ENCODE measurements around the gene CAPN5.
"Not testable (repeated sequence)": the region's sequence is repeated elsewhere in the genome, so short reads cannot be mapped to it uniquely, and the experiment has no call there.

CAPN5 gene

DNA sequence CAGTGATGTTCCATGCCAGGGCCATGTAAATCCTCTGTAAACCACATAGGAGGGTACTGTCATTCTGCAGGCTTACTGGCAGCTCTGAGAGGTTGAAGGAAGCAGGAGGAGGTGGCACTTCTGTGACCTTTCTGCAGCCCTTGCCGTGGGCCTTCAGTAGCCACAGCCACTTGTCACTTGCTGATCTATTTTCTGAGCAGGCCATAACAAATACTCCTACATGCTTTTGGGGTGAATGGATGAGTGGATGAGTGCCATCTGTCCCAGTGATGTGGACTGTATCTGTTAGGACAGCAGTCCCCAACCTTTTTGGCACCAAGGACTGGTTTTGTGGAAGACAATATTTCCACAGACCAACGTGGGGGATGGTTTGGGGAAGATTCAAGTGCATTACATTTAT is 22.4 kb upstream of the CAPN5 start:
- DNase-seq = no peak

DNA sequence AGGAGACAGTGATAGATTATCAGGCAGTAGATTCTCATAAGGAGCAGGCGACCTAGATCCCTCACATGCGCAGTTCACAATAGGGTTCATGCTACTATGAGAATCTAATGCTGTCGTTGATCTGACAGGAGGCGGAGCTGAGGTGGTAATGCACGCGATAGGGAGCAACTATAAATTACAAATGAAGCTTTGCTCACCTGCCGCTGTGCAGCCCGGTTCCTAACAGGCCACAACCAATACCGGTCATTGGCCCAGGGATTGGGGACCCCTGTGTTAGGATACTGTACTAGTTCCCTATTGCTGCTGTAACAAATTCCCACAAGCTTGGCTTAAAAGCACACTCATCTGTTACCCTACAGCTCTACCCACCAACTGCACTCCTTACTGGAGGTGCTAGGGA is 21.9 kb upstream of the CAPN5 start:
- DNase-seq = no peak

DNA sequence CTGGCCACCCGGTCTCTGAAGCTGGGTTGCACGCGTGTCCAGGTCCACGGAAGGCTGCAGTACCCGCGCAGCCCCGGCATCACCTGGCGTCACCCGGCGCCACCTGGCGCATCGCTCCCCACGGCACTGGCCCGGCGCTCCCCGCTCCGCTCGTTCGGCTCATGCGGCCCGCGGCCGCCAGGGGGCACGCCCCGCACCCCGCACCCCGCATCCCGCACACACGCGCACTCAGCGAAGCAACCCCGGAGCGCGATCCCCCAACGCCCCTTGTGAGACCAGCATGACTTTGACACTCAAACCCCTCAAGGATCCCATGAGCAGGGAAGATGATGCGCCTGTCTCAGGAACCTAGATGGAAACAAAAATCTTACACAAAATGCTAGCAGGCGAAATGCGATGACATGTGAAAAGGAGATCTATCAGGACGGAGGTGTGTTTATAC is 20.7 kb upstream of the CAPN5 start:
- DNase-seq = peak; percentile 25

DNA sequence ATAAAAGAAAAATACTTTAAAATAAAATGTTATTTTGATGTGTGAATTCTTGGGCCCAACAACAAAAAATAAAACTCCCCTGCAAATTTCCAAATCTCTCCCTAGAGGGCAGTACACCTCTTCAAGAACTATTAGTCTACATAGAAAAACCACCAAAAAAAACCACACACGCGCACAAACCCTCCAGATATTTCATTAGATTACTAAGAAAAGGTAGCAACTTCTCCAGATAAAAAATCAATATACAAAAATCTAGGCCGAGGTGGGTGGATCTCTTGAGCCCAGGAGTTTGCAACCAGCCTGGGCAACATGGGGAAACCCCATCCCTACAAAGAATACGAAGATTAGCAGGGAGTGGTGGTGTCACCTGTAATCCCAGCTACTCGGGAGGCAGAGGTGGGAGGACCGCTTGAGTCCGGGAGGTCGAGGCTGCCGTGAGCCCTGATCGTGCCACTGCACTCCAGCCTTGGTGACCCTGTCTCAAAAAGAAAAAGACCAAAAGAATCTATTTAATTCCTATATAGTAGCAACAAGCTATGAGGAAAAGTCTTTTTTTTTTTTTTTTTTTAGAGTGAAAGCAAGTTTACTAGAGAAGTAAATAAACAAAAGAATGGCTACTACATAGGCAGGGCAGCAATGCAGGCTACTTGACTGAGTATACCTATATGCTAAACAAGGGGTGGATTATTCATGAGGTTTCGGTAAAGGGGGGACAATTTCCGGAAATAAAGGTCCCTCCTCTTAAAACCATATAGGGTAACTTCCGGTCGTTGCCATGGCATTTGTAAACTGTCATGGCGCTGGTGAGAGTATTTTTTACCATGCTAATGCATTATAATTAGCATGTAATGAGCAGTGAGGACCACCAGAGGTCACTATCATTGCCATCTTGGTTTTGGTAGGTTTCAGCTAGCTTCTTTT is 19.5 kb upstream of the CAPN5 start:
- peak; percentile 60 for DNase-seq

DNA sequence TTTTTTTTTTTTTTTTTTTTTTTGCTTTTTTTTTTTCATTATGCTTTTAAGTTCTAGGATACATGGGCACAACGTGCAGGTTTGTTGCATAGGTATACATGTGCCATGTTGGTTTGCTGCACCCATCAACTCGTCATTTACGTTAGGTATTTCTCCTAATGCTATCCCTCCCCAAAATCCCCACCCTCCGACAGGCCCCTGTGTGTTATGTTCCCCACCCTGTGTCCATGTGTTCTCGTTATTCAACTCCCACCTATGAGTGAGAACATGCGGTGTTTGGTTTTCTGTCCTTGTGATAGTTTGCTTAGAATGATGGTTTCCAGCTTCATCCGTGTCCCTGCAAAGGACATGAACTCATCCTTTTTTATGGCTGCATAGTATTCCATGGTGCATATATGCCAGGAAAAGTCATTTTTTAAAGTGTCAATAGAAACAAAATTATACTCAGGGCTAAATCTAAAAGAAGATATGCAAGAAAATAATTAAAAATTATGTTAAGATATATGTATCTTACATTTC is 18.8 kb upstream of the CAPN5 start:
- not testable (repeated sequence) for DNase-seq

DNA sequence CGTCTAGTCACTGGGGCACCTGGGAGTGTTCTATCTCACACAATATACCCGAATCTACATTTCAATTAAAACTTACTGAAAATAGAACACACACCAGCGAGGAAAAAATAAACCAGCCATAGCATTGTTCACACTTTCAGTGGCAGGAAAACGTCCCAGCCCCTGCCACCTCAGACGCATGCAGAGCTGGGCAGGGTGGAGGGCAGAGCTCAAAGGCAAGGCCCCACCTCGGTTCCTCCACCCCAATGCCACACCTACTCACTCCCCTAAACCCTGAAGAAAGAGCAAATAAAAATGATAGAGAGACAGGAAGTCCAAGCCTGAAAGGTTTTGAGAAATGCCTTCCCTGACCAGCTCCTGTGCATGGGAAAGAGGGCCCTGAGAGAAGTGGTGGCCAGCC is 17.7 kb upstream of the CAPN5 start:
- no peak for DNase-seq

DNA sequence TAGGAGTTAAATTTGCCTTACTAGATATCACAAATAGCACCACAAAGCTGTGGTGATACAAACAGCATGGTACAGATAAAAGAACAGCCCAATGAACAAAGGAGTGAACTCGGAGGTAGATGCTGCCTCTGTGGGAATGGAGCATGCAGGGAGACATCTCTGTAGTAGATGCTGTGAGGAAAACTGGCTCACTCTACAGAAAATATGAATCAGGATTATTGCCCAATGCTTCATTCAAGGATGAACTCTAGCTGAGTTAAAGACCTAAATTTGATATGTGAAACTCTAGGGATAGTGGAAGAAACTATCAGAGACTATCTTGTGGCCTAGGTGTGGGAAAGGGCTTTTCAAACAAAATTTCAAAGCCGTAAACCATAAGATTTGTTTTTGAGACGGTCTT is 15.3 kb upstream of the CAPN5 start:
- DNase-seq = no peak

DNA sequence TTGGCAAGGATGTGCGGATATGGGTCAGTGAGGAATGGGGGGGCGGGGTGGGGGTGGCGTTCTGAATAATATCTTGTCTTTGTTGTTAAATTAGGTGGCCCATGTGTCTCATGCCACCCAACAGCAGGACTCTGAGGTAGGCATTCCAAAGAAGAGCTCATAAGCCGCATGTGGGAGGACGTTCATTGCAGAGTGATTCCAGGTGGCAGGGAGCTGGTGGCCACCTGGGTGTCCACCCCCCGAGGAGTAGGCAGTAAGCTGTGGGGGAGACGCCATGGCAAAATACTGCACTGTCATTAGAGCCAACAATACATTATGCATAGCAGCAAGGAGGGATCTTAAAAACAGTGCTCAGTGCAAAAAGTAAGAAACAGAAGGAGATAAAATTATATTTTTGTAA is 14.3 kb upstream of the CAPN5 start:
- DNase-seq = no peak

DNA sequence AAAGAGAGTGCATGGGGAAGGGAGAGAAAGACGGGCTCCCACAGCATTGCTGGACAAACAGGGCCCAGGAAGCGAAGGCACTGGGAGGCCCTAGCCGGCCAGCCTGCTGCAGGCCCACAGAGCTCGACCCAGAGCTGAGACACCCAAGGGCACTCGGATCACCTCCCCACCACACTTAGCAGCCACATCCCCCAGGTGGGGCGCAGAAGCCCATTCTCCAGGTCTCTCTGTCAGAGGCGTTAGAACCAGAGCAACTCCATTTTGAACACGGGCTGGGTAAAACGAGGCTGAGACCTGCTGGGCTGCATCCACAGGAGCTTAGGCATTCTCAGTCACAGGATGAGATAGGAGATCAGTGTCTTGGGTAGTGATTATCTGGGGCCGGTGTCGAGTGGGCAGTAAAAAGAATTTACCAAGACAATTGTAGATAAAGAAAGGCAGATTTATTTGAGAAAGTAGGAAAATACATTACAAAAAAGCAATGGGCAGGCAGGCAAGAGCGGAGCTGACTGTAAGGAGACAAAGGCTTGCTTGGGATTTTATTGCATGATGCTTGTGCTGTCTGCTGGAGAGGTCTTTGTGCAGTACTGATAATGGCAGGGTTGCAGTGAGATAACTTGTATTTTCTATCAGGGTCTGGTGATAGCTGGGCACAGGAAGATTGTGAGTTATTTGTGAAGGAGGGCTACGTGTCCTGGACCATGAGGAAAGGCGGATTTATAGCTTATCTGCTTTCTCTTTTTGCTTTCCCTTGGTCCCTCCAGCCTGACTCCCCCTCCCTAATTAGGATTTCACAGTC is 13.4 kb upstream of the CAPN5 start:
- DNase-seq = no peak

DNA sequence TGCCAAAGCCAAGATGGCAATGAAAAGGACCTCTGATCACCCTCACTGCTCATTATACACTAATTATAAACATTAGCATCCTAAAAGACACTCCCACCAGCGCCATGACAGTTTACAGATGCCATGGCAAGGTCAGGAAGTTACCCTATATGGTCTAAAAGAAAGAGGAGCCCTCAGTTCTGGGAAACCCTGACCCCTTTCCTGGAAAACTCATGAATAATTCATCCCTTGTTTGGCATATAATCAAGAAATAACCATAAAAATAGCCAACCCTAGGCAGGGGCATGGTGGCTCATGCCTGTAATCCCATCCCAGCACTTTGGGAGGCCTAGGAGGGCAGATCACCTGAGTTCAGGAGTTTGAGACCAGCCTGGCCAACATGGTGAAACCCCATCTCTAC is 12.7 kb upstream of the CAPN5 start:
- no peak for DNase-seq

DNA sequence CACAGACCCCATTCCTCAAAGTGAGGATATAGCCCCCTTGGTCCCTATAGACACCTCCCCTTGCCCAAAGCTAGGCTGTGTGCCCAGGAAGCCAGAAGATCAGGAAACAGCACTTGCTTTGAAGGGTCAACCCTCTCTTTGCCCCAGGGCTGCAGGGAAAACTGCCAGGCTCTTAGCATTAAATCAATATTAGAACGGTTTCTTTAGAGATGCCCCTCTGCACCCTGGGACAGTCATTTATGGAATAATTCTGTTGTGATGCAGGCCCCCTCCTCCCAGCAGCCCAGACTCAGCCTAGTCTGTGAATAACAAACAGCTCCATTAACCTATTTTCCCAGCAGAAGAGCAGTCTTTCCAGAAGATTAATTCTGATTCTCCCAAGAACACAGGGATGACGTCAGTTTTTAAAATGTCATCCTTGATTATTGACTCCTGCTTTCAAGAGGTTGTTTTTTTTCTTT is 11.6 kb upstream of the CAPN5 start:
- DNase-seq = no peak

DNA sequence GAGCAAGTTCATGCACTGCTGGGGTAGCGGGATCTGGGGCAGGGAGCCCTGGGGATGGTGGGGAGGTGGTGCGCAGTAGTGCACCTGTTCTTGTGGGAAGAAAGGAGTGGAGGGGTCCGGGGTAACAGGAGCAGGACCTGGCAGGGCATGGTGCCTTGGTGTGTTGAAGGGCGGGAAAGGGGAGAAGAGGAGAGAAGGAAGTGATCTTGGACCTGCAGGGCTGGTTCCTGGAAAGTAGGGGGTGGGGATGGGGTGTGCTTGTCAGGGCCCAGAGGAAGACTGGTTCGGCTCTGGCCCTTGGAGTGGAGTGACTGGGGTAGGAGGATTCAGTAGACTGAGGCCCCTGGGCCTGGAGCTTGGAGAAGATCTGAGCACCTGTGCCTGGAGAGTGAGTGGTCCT is 10.9 kb upstream of the CAPN5 start:
- DNase-seq = no peak

DNA sequence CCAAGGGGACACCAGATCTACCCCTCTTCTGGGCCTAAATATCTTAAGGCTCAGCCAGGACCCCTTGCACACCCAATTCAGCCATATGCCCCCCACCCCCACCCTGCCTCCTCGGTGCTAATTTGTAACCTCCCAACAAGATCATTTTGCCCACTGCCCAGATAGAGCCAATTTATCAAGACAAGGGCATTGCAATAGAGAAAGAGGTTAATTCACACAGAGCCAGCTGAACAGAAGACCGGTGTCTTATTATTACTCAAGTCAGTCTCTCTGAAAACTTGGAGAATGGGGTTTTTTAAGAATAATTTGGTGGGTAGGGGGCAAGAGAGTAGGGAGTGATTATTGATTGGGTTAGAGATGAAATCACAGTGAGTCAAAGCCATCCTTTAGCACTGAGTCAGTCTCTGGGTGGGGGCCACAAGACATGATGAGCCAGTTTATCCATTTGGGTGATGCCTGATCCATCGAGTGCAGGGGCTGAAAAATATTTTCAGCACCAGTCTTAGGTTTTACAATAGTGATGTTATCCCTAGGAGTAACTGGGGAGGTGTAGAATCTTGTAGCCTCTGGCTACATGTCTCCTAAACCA is 9.9 kb upstream of the CAPN5 start:
- no peak for DNase-seq

DNA sequence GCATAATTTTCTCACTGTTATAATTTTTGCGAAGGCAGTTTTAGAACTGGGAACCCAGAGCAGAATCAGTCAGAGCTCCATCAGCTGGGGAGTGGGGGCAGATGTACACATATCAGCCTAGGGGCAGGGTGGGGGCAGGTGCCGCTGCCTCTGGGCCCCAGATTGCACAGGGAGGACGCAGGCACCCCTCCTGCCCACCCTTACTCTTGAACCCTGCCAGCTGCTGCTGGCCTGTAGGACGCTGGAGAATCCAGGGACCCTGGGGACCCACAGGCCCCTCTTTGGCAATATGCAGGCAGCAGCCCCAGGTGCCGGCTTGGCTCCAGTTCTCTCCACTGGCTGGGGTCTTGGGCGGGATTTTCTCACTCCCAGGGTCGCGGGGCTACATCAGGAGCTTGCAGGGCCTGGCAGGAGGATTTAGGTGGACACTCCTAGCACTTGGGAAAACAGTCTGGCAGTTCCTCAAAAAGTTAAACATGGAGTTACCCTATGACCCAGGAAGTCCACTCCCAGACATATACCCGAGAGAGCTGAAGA is 8.8 kb upstream of the CAPN5 start:
- no peak for DNase-seq

DNA sequence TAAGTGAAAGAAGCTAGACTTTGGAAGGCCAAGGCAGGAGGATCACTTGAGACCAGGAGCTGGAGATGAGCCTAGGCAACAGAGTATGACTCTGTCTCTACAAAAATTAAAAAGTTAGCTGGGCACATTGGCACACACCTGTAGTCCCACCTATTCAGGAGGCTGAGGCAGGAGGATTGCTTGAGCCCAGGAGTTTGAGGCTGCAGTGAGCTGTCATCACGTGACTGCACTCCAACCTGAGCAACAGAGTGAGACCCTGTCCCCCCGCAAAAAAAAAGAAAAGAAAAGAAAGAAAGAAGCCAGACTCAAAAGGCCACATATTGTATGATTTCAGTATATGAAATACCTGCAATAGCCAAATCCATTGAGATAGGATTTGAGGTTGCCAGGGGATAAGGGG is 7.9 kb upstream of the CAPN5 start:
- DNase-seq = no peak

DNA sequence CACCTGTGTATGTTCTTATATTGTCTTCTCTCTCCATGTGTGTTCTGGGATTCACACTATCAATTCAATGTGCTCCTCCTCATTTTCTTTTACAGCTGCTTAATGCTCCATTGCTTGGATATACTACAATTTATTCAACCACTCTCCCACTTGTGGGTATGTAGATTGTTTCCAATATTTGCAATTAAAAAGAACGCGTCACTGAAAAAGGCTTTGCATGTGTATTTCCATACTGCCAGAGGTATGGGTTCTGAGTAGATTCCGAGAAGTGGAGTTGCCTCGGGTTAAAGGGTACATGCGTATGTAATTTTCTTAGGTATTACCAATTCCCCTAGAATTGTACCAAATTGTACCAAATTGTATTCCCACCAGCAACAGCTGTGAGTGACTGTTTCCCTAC is 7.0 kb upstream of the CAPN5 start:
- DNase-seq = no peak

DNA sequence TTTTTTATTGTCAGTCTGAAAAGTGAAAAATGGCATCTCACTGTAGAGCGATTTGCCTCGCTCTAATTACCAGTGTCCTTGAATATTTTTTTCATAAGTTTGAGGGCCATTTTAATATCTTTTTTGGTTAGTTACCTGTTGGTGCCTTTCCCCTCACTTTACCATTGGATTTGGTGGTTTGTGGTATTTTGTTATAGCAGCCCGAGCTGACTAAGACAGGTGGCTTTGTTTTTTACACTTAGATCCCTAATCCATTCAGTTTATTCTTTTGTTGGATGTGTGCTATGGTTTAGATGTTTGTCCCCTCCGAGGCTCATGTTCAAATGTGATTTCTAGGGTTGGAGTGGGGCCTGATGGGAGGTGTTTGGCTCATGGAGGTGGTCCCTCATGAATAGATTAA is 6.5 kb upstream of the CAPN5 start:
- no peak for DNase-seq

DNA sequence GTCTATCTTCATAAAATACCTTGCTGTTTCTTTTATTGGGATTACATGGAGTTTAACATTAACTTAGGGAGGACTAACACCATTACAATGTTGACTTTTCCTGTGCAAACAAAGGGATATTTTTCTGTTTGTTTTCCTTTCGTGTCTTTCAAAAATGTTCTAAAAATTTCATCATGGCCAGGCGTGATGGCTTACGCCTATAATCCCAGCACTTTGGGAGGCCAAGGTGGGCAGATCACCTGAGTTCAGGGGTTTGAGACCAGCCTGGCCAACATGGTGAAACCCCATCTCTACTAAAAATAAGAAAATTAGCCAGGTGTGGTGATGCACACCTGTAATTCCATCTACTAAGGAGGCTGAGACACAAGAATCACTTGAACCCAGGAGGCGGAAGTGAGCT is 5.5 kb upstream of the CAPN5 start:
- not testable (repeated sequence) for DNase-seq

DNA sequence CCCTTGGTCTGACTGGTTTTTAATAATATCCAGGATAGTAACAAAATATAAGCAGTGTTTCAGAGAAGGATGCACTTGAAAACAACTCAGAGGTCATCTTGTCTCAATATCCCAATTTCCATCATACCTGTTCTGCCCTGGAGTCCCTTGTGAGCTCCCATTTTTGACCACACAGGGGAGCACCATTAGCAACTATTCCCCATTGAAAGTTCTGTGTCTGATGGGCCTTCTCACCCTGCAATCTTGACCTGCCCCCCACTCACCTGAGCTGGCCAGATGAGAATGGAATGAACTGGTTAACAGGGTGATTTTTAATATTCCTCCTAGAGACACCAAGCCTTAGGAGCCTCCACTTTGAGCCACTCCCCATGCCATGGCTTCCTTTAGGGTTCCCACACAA is 3.8 kb upstream of the CAPN5 start:
- DNase-seq = no peak

DNA sequence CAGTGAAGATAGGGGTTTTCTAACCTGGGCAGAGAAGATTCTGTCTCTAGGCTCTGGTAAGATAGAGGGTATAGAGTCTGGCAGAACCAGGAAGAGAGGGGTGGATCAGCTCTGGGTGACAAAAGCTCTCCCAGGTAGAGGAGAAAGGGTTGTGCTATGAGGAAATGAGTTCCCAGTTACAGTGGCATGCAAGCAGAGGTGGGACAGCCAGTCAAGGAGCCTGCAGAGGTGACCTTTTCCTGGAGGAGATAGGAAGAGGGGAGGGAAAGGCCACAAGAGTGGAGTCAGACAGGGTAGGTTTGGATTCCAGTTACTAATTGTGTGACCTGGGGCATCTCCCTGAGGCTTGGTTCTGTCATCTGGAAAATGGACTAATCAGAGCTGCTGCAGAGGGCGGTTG is 3.4 kb upstream of the CAPN5 start:
- no peak for DNase-seq

DNA sequence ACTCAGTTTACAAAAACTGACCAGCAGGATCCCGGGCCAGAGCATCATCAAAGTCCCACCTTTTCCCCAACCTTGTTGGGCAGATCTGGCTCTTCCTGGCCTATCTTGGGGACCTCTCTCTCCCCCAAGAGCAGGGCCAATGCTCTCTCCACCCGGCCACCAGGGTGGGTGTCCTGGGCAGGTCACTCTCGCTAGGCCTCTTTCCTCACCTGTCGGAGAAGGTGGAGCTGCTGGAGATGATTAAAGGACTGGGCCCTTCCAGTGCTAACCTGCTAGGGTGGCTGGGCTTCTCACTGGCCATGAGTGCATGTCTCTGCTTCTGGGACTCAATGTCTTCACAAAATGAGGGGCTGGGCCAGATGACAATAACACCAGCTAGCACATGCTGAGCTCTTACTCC is 2.9 kb upstream of the CAPN5 start:
- no peak for DNase-seq

DNA sequence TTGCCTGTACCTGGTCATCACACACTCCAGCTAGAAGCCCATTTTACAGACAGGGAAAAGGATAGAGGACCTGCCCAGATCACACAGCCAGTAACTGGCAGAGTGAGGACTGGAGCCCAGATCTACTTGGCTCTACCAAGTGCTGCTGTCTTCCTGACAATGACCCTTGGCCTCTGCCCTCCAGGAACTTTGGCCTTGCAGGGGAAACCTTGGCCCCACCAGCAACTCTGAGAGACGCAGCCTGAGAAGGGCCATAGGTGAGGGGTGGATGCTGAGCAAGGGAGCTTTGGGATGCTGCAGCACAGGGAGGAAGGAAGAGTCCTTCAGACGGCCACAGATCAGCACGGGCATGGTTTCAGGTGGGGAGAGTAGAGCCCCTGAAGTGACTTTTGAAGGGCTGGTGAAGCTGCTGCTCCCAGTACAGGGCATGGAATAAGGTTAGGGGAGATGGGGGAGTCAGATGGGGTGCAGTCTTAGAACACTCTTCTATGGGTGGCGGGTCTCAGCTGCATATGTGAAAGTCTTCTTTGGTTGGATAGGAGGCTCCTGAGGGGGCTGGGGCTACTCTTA is 2.0 kb upstream of the CAPN5 start:
- DNase-seq = no peak

DNA sequence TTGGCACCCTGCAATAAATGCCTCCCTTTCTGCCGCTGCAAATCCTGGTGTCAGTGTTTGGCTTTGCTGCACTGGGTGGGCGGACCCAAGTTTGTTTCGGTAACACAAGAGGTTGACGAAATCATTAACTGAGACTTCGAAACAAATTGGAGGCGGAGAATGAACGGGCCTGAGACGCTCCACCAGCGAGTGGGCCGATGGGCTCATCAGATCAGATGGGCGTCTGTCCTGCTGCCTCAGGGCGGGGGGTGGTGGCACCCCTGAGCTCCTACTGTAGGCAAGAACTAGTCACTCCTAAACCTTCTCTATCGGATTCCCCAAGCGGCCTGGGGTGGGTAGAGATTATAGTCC is 918 bp upstream of the CAPN5 start:
- no peak for DNase-seq

All from stimulated activated naive CD4-positive, alpha-beta T cell treated with Interleukin-2 at 50 U/mL for 16 hours (primary cell).